Anterior cingulate cortex (tissue), 58 donors: ENCODE measurements around the gene MYG1.
A peak's percentile ranks its signal among the peaks of the same experiment; 100 is the strongest.

Experiments used
- DNase-seq, 58 donors: peaks; one replicate each; lab custom pipeline; 2025; lab: John Stamatoyannopoulos, UW

The MYG1 gene

DNA sequence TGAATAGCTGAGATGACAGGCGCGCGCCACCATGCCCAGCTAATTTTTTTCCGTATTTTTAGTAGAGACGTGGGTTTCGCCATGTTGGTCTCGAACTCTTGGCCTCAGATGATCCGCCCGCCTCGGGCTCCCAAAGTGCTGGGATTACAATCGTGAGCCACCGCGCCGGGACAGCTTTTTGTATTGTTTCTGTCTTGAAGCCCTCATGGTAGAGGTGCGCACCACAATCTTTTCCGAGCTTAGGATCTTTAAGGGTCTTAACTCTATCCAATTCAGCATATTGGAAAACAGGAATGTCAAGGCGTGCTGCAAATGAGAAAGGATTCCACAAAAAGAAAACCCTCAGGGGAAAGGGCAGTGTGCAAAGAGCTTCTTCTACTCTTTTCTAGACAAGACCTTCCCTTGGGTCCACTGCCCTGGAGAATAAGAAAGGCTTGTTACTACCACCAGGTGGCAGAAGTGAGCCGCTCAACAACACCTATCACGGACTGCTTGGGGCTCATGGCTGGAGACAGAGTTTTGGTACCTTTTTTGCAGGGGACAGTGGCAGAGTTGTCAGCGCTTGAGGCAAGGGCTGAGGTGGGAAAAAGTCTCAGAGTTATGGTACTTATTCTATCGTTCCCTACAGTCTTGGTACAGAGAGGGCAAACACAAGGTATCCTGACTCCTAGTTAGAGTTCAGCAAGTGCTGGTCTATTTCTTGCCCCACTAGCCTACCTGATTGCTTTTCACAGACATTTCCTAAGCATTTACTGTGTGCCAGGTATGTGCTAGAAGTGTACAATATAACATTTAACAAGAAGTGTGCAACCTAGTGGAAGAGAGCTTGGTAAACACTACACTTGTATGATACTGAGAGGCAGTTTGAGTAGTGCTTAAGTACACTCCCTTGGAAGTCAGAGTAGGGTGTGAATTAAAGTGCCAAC lies 53.1 kb downstream of the MYG1 start:
- DNase-seq, result peak in 55 of 58 donors; percentile 1 to 89 (median 67)

DNA sequence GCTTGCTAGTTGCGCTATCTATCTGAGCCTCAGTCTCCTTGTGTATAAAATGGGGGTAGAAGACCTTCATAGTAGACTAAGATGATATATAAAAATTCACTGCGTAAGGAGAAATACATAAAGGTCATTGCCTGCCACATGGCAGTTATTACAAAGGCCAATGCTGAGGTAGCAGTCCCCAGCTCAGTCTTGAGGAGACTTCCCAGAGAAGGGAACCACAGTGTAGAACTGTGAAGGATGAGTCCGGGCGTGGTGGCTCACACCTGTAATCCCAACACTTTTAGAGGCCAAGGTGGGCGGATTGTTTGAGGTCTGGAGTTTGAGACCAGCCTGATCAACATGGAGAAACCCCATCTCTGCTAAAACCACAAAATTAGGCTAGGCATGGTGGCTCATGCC lies 53.8 kb downstream of the MYG1 start:
- no peak for DNase-seq

DNA sequence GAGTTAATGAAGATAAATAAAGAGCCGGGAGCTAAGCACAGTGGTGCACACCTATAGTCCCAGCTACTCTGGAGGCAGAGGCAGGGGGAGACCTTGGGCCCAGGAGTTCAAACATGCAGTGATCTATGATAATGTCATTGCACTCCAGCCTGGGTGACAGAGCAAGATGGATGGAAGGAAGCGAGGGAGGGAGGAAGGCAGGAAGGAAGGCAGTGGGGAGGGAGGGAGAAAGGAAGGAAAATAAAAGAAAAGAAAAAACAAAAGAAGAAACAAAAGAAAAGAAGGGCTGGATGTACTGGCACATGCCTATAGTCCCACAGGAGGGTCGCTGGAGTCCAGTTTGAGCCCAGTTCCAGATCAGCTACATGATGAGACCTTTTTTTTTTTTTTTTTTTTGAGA lies 55.6 kb downstream of the MYG1 start:
- no peak for DNase-seq
